Erythroblast (primary cell): ENCODE measurements around the gene GPC5.

Source experiments
- DNase-seq, 2 experiments: peaks; one replicate each; lab custom pipeline; 2025; lab: John Stamatoyannopoulos, UW
- GATA1 ChIP-seq: IDR thresholded peaks from 2 replicates; pipeline ENCODE4 v1.6.1; 2011; ENCODE audit warnings: low read depth, mild to moderate bottlenecking, control low read depth, low read length, moderate library complexity
- POLR2A ChIP-seq: IDR thresholded peaks from 2 replicates; pipeline ENCODE4 v1.6.1; 2011; ENCODE audit warnings: mild to moderate bottlenecking, low read length

The GPC5 gene

DNA sequence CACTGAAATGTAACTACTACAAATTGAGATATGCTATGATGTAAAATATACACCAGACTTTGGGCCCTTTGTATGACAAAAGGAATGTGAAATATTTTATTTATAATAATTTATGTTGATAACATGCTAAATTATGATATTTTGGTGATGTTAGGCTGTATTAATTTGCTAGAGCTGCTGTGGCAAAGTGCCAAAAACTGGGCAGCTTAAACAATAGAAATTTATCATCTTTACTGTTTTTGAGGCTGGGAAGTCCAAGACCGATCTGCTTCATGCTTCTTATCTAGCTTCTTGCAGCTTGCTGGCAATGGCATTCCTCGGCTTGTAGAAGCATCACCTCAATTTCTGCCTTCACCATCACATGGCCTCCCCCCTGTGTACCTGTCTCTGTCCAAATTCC lies 245.0 kb downstream of the GPC5 start:
- DNase-seq: no peak
- TF ChIP-seq POLR2A (no peak), GATA1 (no peak)

DNA sequence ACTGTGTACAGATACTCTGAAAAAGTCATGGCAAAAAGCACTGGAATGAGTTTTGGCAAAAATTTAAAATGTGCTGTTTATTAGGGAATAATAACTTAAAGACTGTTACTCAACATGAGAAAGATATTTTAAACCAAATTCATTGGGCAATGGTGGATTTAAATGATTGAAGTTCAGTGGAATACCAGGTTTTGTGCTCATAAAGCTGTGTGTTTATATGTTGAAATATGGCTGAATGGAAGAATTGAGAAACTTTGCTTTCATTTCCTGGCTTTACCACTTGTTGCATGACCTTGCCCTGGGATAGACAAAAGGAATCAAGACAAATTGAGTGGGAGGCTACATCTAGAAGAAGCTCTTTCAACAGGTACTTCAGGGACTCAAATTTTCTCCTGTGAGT lies 246.4 kb downstream of the GPC5 start:
- DNase-seq: no peak
- TF ChIP-seq POLR2A (no peak), GATA1 (no peak)

DNA sequence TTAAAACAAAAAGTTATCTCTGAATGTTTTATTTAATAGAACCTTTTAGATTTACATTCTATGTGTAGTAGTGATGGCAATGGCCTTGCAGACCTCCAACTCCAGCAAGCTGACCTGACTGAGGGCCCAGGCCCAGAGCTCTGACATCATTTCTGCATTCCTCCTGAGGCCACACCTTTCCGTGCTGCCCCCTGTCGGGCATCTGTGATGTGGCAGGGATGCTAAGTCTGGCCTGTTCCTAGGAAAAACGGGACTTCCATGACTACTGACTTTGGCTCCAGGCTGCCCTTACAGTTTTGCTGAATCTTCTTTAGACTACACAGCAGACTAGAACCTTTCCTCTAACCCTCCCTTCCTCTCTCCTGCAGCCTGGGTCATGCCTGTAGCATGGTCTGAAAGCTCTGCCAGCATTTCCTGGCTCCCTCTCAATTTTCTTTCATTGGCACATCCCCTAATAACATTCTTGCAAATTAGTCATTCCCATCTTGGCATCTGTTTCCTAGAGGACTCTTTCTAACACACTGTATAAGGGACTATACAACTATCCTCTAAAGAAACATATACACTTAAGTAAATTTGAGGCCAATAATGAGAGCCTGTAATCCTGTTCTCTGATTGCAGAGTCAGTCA lies 249.1 kb downstream of the GPC5 start:
- TF ChIP-seq GATA1: no peak
- no peak for TF ChIP-seq POLR2A
- DNase-seq: peak in 1 of 2 experiments; percentile 23

DNA sequence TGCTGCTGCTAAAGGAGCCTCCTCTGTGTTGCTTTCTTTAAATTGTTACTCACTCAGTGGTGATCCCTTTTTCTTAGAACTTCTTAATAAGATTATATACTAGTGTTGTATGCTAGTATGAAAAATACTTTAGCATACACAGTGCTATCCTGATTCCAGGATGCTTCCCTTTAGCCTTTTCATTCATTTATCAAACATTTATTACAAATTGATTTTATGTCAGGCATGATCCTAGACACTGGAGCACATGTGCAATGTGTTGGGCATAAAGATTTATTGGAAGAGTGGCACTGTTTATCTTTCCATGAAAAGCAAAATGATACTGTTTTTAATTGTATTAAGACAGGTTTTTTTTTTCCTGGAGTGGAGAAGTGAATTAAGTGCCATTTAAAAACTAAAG lies 249.6 kb downstream of the GPC5 start:
- TF ChIP-seq GATA1: no peak
- no peak for TF ChIP-seq POLR2A
- no peak for DNase-seq

DNA sequence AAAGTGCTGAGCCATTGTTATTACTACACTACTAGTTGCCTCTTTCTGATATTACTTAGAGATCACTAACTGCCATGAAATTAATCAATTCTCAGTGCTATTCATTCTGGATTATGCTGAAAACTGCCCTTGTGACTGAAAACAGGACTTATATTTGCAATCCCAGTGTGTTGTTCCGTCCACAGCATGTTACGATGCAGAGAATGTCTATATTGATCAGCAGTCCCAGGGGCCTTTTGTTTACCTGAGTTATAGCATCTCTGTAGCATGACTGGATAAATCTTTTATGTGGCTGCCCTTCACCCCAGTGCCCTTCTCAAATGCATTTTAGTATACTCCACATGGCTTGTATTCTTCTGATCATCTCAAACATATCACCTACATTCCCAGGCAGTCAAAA lies 251.0 kb downstream of the GPC5 start:
- DNase-seq: no peak
- no peak for TF ChIP-seq GATA1

DNA sequence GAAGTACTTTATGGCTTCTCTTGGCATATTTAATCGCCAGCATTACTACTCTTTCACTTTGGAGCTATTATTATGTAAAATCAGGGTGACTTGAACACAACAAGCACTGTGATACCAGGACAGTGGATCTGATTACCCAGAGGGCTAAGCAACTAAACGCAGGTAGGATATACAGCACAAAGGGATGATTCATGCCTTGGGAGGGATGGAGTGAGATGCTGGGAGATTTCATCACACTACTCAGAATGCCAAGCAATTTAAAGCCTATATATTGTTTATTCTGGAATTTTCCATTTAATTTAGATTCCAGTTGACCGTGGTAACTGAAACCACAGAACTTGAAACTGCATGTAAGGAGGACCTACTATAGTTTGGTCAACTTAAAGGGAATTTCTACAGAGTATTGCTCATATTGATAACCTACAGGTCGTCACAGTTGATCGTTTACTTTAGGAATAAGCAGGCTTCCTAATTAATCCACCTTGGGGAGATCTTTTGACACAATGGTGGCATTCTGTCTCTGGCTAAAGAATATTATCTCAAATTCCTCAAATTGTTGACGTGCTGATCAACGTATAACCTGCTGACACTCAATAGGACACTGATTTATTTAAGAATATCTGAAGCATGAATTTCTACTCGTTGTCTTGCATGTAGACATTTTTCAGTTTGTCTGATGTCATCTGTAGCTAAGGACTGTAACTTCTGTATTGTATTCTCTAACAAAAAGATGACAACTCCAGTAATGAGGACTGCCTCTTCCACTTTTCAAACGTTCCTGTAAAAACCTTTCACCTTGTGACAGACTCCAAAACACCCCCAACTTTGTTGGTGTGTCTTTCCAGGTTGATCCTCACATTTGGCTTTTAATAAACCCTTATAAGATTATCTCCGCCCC lies 254.2 kb downstream of the GPC5 start:
- TF ChIP-seq GATA1 (no peak), POLR2A (no peak)
- no peak for DNase-seq

DNA sequence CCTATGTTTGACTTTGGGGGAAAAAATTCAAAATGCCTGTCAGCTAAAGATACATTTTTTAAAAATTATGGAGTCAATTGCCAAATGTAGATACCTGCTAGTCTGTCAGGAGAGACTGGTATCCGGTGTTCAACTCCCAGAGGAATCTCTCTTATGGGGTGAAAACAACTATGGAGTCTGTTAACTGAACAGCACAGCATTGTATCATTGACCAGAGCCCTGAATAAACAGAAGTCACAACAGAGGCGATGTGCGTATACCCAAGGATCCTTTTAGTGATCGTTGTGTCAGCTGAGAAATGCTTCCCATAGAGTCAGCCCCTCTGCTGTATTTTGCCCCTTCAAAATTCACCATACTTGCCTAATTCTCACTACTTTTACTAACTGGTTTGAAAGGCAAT lies 257.3 kb downstream of the GPC5 start:
- TF ChIP-seq POLR2A (no peak), GATA1 (no peak)
- DNase-seq: no peak

DNA sequence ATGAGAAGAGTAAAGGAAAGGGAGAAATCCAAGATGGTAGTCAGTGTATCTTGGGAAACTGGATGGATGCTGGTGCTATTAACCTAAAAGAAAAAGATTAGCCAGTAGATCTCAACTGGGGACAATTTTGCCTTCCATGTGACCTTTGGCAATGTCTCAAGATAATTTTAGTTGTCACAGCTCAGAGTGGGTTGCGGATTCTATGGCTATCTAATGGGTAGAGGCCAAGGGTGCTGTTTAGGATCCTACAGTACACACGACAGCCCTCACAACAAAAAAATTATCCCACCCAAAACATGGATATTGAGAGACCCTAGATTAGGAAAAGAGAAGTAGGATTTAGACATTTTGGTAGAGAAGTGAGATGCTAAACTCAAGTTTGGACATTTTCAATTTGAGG lies 258.9 kb downstream of the GPC5 start:
- DNase-seq: no peak
- TF ChIP-seq GATA1 (no peak), POLR2A (no peak)

DNA sequence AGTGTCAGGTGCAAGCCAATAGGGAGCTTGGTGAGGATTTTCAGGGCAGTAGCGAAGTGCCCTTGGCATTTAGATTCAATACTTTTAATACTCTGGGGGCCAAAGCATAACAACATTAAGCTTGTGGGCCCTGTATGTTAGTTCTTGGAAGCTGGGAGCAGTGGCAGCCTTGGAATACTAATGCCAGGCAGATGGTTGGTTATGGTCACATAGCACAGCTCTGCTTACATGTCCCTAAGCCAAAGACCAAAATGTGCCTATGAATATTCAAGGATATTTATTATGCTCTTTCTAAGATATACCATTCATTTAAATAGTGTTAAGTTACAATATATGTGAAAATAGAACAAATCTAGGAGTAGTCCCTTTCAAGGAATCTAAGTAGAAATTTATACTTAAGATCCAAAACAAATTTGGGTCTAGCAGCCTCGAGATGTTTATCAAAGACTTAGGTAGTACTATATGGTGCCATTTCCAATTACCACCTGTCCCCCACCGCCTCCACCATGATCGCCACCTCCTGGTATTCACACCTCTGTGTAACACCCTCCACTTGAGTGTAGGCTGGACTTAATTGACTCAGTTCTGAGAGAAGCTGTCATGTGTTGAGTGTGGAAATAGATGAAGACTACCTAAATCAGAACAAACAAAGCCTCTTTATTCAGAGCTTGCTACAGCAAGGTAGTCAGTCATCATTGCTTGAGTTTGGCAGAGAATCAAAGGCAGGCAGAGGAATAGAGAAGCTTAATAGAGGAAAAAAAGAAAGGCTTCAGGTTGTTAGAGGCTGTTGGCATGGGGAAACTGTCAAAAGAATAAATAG lies 261.0 kb downstream of the GPC5 start:
- no peak for DNase-seq
- no peak for TF ChIP-seq GATA1
- TF ChIP-seq POLR2A: no peak

DNA sequence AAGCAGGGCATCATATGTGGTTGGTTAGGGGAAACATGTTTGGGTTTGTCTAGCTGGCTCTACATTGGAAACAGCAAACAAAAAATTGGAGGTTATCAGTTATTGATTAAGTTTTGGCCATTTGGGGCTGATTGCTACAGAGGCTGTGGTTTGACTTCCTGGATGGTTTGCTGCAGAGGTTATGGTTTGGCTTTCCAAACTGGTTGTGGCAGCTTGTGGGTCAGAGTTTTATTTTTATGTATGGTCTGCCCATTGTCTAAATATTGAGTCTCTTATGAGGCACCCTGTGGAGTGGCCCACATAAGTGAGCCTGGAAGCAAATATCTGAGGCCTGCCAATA lies 261.6 kb downstream of the GPC5 start:
- TF ChIP-seq POLR2A: no peak
- no peak for TF ChIP-seq GATA1

DNA sequence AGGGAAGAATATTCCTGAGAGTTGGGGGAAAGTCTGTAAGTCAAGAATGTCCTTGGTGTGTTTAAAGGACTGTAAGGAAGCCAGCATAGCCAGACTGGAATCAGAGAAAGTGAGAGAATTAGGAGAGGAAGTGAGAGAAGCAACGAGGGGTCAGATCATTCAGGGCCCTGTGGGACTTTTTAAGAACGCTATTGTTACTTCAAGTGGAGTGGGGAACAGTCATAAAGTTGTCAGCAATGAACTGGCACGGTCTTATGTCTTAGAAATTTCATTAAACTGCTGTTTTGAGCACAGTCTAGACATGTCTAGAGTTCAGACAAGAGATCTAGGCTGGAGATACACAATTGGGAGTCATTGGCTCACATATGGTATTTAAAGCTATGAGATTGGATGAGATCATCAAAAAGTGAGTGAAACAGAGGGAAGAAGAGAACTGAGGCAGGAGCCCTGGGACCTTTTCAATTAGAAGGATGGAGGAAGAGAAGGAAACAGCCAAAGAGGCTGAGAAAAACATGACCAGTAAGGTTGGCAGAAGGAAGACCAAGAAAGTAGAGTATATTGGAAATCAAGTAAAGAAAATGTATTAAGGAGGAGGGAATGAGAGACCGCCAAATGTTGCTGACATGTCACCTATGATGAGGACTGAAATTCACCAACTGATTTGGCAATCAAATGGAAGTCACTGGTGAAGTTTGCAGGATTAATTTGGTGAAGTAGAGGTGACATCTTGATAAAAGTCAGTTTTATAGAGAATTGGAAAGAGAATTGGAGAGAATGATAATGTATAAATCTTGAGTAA lies 263.5 kb downstream of the GPC5 start:
- DNase-seq: no peak
- TF ChIP-seq POLR2A: no peak
- no peak for TF ChIP-seq GATA1

More for the DNA sequence above, 261.6 kb downstream of the GPC5 start:
- DNase-seq: no peak

DNA sequence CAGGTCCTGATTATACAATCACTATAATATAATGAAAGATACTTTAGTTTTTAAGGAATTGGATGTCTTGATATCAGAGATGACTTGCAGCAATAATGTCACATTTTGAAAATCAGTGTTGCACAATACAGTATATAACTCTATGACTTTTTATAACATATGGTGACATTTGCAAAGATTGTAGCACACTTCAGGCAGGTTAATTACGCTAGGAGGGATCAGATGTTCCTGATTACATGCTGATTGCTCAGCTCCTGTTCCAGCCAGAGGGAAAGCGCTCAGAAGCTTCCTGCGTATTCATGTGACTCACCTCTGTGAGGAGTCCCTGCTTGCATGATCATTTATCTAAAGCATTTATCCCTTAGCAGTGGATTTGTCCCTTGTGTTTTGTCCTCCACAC lies 265.6 kb downstream of the GPC5 start:
- DNase-seq: no peak
- TF ChIP-seq POLR2A: no peak
- no peak for TF ChIP-seq GATA1

DNA sequence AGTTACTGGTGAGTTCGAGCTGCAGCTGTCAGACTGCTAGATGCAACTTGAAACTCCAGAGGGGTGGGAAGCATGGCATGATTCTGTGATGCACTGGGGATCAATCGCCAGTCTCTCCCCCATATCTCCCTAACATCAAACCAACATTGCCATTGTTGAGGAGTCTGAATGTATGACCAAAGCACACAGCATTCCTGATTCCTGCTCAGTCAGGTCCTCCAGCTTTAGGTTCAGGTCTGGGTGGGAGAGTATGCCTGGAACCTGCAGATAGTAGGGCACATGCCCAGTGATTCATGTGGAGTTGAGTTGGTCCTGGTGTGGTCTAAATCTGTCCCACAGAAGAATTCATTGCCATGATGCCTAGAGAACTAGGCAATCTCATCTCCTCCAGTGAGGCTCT lies 269.1 kb downstream of the GPC5 start:
- TF ChIP-seq GATA1: no peak
- no peak for TF ChIP-seq POLR2A
- DNase-seq: no peak
